Measurements from ENCODE around the gene PXMP2.
"Not testable (repeated sequence)": the region's sequence is repeated elsewhere in the genome, so short reads cannot be mapped to it uniquely, and the experiment has no call there.

Gene PXMP2

DNA sequence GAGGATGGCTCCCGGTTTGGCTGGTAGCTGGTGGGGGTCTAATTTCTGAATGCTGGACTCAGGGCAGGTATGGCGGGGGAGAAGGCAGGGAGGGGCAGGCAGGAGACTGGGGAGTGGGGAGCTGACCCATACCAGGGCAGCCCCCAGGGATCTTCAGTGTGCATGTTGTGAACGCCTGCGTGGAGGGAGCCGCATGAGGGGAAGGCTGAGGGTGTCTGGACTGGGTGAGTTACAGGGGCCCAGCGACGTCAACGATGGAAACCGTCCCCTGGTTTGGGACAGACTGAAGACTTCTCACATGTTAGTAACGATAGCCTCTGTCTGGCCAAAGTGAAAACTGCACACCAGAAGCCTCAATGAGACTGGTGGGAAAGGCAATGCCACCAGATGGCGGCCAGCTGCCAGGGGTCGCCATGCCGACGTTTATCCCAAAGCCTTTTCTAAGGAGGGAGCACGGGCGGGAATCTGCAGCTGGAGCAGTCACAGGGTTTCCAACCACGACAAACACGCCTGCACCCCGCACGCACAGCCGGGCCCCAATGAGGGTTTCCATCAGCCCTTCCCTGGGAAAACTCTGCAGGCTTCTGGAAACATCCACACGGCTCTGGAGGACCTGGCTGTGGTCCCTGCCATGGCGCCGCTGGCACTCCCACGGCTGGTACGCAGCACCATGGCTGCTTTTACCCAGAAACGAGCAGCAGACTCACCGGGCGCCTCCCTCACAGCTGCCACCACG is 37.3 kb downstream of the PXMP2 start:
- no peak for FAIRE-seq

DNA sequence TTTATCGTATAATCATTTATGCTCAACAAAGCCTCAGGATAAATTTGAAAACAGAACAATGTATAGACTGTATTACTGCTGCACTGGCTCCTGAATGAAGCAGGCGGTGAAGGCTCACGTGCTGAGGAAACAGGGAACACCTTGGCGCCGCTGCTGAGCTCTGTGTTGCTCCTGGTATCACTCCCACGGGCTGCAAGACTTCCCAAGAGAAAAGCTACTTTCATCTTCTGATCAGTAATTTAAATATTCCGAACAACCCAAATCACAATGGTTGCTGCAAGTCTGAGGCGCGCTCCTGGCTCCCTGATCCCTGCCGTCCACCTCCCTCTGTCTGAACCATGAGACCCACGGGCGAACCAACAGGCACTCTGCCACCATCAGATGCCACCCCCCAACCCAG is 39.0 kb downstream of the PXMP2 start:
- FAIRE-seq: no peak

GRCh38 chr12:132727091-132727794 is 39.9 kb downstream of the PXMP2 start:
- no peak for FAIRE-seq

GRCh38 chr12:132728502-132728901 is 41.1 kb downstream of the PXMP2 start:
- no peak for FAIRE-seq

- FAIRE-seq: no peak
These were observed 42.3 kb downstream of the PXMP2 start for GRCh38 chr12:132729541-132730320.

GRCh38 chr12:132730353-132730752 is 43.0 kb downstream of the PXMP2 start:
- no peak for FAIRE-seq

- FAIRE-seq: no peak
These were observed 44.2 kb downstream of the PXMP2 start for GRCh38 chr12:132731574-132731973.

DNA sequence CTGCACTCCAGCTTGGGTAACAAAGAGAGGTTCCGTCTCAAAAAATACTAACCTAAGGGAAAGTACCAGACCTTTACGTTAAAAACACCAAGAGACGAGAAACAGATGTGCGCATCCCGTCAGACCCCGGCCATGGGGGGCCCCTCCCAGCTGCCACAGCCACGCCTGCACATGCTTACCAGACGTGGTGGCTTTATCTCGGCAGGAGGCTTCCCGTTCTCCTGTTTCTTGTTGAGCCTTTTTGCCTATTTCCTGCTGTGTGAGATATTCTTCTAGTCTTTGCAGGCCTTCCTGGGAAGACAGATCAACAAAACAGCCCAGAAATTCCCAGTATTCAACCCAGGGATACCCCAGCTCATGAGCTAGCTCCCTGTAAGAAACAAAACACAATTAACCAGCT is 46.8 kb downstream of the PXMP2 start:
- FAIRE-seq: no peak

DNA sequence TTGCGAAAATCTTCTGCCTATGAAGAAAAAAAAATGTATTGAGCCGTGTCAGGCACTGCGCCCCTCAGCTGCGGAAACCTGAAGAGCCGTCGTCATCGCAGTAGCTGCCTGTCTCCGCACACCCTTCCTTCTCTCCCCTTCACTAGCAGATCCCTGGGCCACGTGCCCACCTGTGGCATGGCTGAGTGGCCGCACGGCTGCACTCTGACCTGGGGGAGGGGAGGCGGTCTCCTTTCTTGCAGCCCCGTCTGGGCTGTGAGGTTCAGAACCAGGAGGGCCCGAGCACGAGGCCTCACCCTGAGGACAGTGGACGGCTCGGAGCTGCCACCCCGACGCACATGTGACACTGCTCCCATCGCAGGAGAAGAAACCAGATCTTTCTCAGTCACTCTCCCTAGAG is 48.1 kb downstream of the PXMP2 start:
- FAIRE-seq: no peak

DNA sequence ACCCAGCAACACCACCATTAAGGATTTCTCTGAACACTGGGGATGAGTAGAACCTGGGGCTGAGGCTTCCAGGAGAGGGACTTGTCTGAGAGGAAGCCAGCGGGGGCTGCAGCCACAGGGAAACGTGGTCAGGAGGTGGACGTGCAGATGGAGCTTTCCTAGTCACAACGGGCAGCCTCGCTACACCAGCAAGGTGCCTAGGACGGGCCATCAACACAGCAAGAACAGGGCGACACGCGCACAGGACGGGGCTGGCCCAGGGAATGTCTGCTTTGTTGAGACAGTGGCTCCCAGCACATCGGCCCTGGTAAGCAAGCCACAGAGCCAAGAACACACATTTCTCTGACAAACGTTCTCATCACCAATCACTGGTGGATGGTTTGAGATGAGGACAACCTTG is 49.0 kb downstream of the PXMP2 start:
- no peak for FAIRE-seq

GRCh38 chr12:132736913-132737312 is 49.5 kb downstream of the PXMP2 start:
- no peak for FAIRE-seq

DNA sequence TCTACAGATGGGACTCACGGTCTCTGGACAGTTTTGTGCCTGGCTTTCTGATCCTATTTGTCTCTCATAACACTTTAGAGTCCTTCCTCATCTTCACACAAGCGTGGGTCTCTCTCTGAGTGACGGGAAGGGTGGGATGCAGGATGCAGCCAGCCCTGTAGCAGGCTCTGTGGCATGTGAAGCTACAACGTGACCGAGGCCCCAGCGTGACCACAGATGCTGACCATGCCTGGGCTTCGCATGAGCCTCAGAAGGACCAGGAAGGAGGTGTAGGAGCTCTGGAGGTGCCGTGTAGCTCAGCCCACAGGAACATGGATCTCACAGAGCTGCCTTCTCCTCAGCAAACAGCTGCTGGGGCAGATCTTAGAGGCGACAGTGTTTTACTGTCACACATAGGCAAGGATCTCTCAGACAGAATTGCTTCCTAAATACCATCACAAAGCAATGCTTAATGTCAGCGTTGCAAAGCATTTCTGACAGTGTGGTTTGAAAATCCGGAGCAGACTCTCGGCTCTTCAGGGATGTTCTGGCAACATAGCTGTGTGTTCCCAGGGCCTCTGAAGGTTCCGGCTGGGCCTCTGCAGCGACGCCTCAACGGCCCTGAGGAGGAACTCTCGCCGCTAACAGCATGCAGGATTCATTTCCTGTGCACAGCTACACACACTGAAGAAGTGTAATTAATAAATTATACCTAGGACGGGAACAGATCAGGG is 52.4 kb downstream of the PXMP2 start:
- no peak for FAIRE-seq

DNA sequence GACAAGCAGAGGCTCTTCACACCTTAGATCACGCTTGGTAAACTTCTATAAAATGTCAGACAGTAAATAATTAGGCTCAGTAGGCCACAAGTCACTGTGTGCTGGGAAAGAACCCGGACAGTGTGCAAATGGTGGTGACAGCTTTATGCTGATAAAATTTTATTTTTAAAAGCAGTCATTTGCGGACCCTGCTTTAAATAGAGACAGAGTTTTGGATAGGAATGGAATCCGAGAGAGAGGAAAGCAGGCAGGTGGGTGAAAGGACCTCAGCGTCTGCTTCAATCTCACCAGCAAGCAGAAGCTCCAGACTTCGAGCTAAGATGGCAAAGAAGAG is 52.9 kb downstream of the PXMP2 start:
- no peak for FAIRE-seq

DNA sequence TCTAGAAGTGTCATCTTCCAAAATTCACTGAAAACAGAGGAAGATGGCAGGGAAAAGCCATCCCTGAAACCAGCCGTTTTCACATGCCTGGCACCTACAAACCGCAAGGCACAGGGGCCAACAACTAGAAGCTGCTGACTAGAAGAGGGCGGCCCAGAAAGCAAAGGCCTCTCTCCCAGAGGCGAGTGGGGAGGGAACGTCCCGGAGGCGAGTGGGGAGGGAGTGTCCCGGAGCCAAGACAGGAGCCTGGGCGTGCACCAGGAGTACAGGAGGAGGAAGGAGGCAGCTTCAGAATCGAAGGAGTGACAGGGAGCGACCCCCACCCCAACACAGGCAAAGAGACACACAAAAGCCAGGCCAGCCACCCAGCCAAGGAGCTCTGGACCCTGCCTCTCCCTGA is 53.3 kb downstream of the PXMP2 start:
- FAIRE-seq: no peak

DNA sequence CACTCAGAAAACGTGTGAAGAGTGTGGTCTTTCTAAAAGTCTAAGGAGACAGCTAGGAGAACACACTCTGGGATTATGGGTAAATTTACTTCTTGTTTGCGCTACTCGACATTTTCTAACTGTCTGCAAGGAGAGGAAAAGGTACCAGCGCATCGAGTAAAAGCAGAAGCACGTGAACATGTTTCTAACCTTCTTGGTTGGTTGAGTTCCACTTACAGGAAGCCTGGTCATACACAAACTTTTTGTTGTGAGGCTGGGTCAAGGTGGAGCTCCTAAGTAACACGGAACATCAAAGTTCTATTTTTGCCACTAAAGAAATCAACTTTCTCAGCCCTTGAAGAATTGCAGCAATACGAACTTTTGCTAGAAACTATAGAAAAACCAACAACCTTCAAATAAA is 54.2 kb downstream of the PXMP2 start:
- FAIRE-seq: no peak

GRCh38 chr12:132743831-132744230 is 56.4 kb downstream of the PXMP2 start:
- no peak for FAIRE-seq

DNA sequence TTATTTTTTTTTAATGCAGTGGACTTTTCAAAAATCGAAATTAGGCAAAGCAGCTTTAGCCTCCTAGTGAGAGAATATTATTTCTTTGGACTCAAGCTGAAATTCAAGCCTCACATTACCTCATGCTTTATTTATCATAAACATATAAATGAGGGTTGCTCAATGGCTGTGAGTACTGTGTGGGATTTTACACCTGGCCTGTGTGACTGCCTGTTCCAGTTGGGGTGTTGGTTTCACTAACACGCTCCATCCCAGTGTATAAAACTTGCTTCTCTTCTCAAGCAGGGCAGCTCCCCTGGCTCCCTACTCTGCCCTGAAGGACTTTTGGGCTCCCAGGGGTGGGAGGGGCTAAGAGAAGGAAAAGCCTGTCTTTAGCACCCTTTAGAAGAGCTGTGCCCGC is 59.2 kb downstream of the PXMP2 start:
- FAIRE-seq: no peak

GRCh38 chr12:132747395-132747794 is 60.0 kb downstream of the PXMP2 start:
- no peak for FAIRE-seq

- FAIRE-seq: no peak
These were observed 60.5 kb downstream of the PXMP2 start for GRCh38 chr12:132747896-132748295.

- FAIRE-seq: no peak
These were observed 60.9 kb downstream of the PXMP2 start for GRCh38 chr12:132748319-132748718.

GRCh38 chr12:132753670-132754069 is 66.3 kb downstream of the PXMP2 start:
- not testable (repeated sequence) for FAIRE-seq

DNA sequence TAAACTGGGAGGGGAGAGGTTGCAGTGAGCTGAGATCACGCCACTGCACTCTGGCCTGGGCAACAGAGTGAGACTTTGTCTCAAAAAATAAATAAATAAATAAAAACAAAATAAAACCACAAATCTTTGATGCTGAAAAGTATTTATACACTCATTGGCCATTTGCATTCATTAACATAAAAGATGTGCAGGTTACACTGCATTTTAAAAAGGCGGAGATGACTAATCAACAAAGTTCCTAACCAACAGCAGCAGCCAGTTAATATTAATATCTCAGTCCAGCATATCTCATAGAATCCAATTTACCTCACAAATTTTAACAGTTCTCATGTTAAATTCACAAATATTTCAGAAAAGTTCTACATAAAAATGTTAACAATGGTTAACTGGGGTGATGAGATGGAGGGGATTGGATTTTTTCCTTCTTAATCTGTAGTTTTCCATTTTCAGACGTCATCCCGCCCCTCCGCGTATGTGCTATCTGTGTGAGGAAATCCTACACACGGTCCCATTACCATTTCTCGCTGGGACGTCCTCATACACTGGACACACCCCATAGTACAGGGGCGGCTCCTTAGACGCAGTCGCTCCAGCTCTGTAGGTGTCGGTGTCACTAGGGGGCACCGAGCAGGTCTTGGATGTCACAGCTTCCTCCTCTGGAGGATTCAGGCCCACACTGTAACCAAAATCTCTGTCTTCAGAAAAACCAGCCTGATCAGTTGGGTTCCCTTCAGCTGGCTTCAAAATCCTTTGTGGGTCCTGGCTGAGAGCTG is 67.0 kb downstream of the PXMP2 start:
- no peak for FAIRE-seq

Data from endometrium (tissue), 2 donors.